T-helper 1 cell treated with Interleukin-12 subunit alpha and Interleukin-12 subunit beta and Interleukin-4 antibody, amounts not matched to agents 30 ng/mL and 1 ng/mL, for 36 hours (primary cell): Measurements from ENCODE around the gene STAMBP. TPM values are rescaled to one million over a fixed set of nuclear protein-coding genes. Genes with fewer than 3 reads are reported as not detected.

Experiments used
- intact Hi-C: fragments of 100-400 bp; cut with micrococcal nuclease; formaldehyde crosslinking; loops from one replicate; pipeline ENCODE4 v1.15.1; 2024
- total RNA-seq: library from RNA; stranded (reverse); gene quantifications from 2 replicates; pipeline ENCODE4 v1.2.3, GENCODE V29; 2022

The STAMBP gene
- total RNA-seq, 1 donor from 2014 or later = 37.0 TPM

DNA sequence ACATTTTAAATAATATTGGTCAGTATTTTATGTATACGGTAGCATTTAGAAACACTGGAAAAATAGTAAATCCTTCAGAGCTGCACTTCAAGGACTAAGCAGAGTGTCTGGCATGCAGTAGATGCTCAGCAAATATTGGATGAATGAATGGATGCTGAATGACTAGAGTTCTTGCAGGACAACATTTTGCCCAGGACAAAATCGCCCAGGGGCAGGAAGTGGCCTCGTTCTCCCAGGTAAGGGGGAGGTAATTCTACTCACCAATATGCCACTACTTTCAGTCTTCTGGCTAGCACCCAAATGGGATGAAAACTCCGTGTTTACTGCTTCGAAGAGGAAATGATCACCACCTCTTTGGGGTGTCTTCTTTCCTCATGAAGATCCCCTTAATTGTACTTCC lies 93.9 kb downstream of the STAMBP start:
- intact Hi-C loops = loop anchor here (10.0 kb wide), 1 partner anchor 912 kb away; the partner anchor contains the start of gene HK2

Other genes starting within 250 kb of the STAMBP start
- gene NAT8, start 186.5 kb upstream of the STAMBP start, total RNA-seq = not detected in 2 replicates
- 31.8 and 32.5 TPM in 2 replicates for gene TPRKB, start 91.6 kb upstream of the STAMBP start, total RNA-seq
- gene DUSP11, start 48.9 kb upstream of the STAMBP start, total RNA-seq = 31.3 and 33.9 TPM in 2 replicates
- not detected in 2 replicates for gene C2orf78, start 44.8 kb upstream of the STAMBP start, total RNA-seq
- gene ACTG2, start 64.0 kb downstream of the STAMBP start, total RNA-seq = not detected in 2 replicates
- gene DGUOK, start 97.9 kb downstream of the STAMBP start, total RNA-seq = 62.9 and 64.2 TPM in 2 replicates
- 16.8 and 18.3 TPM in 2 replicates for gene TET3, start 155.9 kb downstream of the STAMBP start, total RNA-seq